Tibial artery (tissue), 4 donors: ENCODE results near the gene SFMBT2.

Experiments
- DNase-seq, 2 donors: peaks; one replicate each; pipeline ENCODE4 v3.0.0-alpha.2; 2019
- H3K27ac ChIP-seq, 2 donors: fragments of 200-600 bp; sonication (generic) in 1 of 2; 1 replicate in 1 of 2; 2 replicates in 1 of 2; pipeline ENCODE4 v1.5.1; 2018 to 2019; ENCODE audit warnings: mild to moderate bottlenecking in 1 of 2
- H3K27me3 ChIP-seq, 2 donors: fragments of 200-600 bp; sonication (generic) in 1 of 2; one replicate each; pipeline versions ENCODE4 v1.5.1 to v1.6.0; 2016 to 2019
- H3K36me3 ChIP-seq, 3 donors: fragments of 200-600 bp; sonication (generic) in 2 of 3; one replicate each; pipeline ENCODE4 v1.5.1; 2016 to 2019; ENCODE audit warnings: mild to moderate bottlenecking in 2 of 3
- H3K4me1 ChIP-seq, 4 donors: fragments of 200-600 bp; sonication (generic) in 2 of 4; 1 replicate in 3 of 4; 2 replicates in 1 of 4; pipeline ENCODE4 v1.5.1; 2016 to 2019
- H3K4me3 ChIP-seq, 2 donors: fragments of 200-600 bp; sonication (generic) in 1 of 2; 1 replicate in 1 of 2; 2 replicates in 1 of 2; pipeline ENCODE4 v1.5.1; 2018 to 2019; ENCODE audit warnings: mild to moderate bottlenecking in 2 of 2
- H3K9me3 ChIP-seq, 3 donors: fragments of 200-600 bp; sonication (generic) in 1 of 3; one replicate each; pipeline ENCODE4 v1.5.1; 2016 to 2019
- CTCF ChIP-seq, 2 experiments: fragments of 200-600 bp in 1 of 2; fragments of 450-650 bp in 1 of 2; IDR thresholded peaks; one replicate each; pipeline ENCODE4 v1.5.1; 2017 to 2019; ENCODE audit warnings: antibody characterized with exemption in 2 of 2, mild to moderate bottlenecking in 1 of 2, moderate library complexity in 1 of 2
- intact Hi-C: fragments of 100-400 bp; cut with DNase I; formaldehyde crosslinking; loops from one replicate; pipeline ENCODE4 v1.15.0; 2023; ENCODE audit warnings: low total_unique reads

SFMBT2 gene

GRCh38 chr10:7410862-7411670 is at the start of gene SFMBT2:
Gene SFMBT2, minus strand, starts transcription at chr10:7411034. Its CDS starts 29,136 bp downstream, at chr10:7381898.
- Histone ChIP-seq H3K4me1 (peaks cover 0 to 61% (median 46%) of the 10 kb centered on the region in 4 donors), H3K36me3 (no peaks in the 10 kb centered on the region), H3K4me3 (peak within 1 kb of the TSS; percentile 55 to 68), H3K27ac (peak within 1 kb of the TSS; percentile 25 to 33), H3K27me3 (peaks cover 0 to 68% of the 10 kb centered on the region in 2 donors), H3K9me3 (no peaks in the 10 kb centered on the region)
- intact Hi-C loops = no loop called here
- DNase-seq = peak; percentile 50 to 71
- no peak for TF ChIP-seq CTCF (IDR thresholded peaks at IDR 0.05)

GRCh38 chr10:7460006-7460405 is 49.2 kb upstream of the SFMBT2 start:
- no peak for TF ChIP-seq CTCF (IDR thresholded peaks at IDR 0.05)
- Histone ChIP-seq H3K4me3 (no peak overlapping the region), H3K36me3 (no peaks in the 10 kb centered on the region), H3K4me1 (no peaks in the 10 kb centered on the region), H3K27me3 (no peaks in the 10 kb centered on the region), H3K27ac (no peak overlapping the region), H3K9me3 (no peaks in the 10 kb centered on the region)
- intact Hi-C loops = no loop called here
- DNase-seq = no peak

GRCh38 chr10:7458556-7458955 is 47.7 kb upstream of the SFMBT2 start:
- TF ChIP-seq CTCF (IDR thresholded peaks at IDR 0.05) = no peak
- H3K27me3 ChIP-seq = no peaks in the 10 kb centered on the region
- H3K9me3 ChIP-seq = no peaks in the 10 kb centered on the region
- H3K4me3 ChIP-seq = no peak overlapping the region
- H3K36me3 ChIP-seq = no peaks in the 10 kb centered on the region
- intact Hi-C loops = no loop called here
- no peak overlapping the region for H3K27ac ChIP-seq
- no peak for DNase-seq
- H3K4me1 ChIP-seq = no peaks in the 10 kb centered on the region

- Histone ChIP-seq H3K27me3 (no peaks in the 10 kb centered on the region), H3K27ac (no peak overlapping the region), H3K4me1 (no peaks in the 10 kb centered on the region), H3K36me3 (no peaks in the 10 kb centered on the region), H3K4me3 (no peak overlapping the region), H3K9me3 (no peaks in the 10 kb centered on the region)
- DNase-seq = no peak
- TF ChIP-seq CTCF (IDR thresholded peaks at IDR 0.05) = no peak
- intact Hi-C loops = no loop called here
Observed at GRCh38 chr10:7457478-7458316, 46.9 kb upstream of the SFMBT2 start.

GRCh38 chr10:7449063-7449695 is 38.3 kb upstream of the SFMBT2 start:
- Histone ChIP-seq H3K36me3 (no peaks in the 10 kb centered on the region), H3K27ac (no peak overlapping the region), H3K27me3 (no peaks in the 10 kb centered on the region), H3K4me3 (no peak overlapping the region), H3K9me3 (peaks cover 0 to 7% (median 0%) of the 10 kb centered on the region in 3 donors), H3K4me1 (no peaks in the 10 kb centered on the region)
- intact Hi-C loops = no loop called here
- no peak for TF ChIP-seq CTCF (IDR thresholded peaks at IDR 0.05)
- no peak for DNase-seq
